ENCODE data around the gene KIF6.

- TF ChIP-seq POLR2AphosphoS5 (IDR thresholded peaks at IDR 0.05; ENCODE audit: borderline replicate concordance, low read depth, low read length) (no peak), EZH2 (IDR thresholded peaks at IDR 0.05) (no peak)
These were observed 408.0 kb downstream of the KIF6 start for GRCh38 chr6:39317256-39317655.
